Measurements from ENCODE around the gene PTGES3.
A peak's percentile ranks its signal among the peaks of the same experiment; 100 is the strongest.
"Not testable (repeated sequence)": the region's sequence is repeated elsewhere in the genome, so short reads cannot be mapped to it uniquely, and the experiment has no call there.

Gene PTGES3

GRCh38 chr12:56684745-56685359 is 3.2 kb downstream of the PTGES3 start:
- no peaks in the 10 kb centered on the region for H3K27me3 Mint-ChIP-seq
- H3K4me3 Mint-ChIP-seq, result peak overlapping the region; percentile 100
- H3K9me3 Mint-ChIP-seq, result no peaks in the 10 kb centered on the region
- H3K36me3 Mint-ChIP-seq (ENCODE audit: low read depth), result peaks cover 56% of the 10 kb centered on the region
- peak overlapping the region; percentile 87 for H3K27ac Mint-ChIP-seq
- peaks cover 60% of the 10 kb centered on the region for H3K4me1 Mint-ChIP-seq (ENCODE audit: low read depth)

GRCh38 chr12:56682323-56682722 is 5.8 kb downstream of the PTGES3 start:
- Mint-ChIP-seq H3K4me1 (ENCODE audit: low read depth) (peaks cover 74% of the 10 kb centered on the region), H3K36me3 (ENCODE audit: low read depth) (peaks cover 72% of the 10 kb centered on the region), H3K9me3 (no peaks in the 10 kb centered on the region)

GRCh38 chr12:56679883-56680575 is 8.1 kb downstream of the PTGES3 start:
- Mint-ChIP-seq H3K9me3 (no peaks in the 10 kb centered on the region), H3K4me3 (peak overlapping the region; percentile 25), H3K36me3 (ENCODE audit: low read depth) (peaks cover 68% of the 10 kb centered on the region), H3K27ac (peak overlapping the region; percentile 78), H3K4me1 (ENCODE audit: low read depth) (peaks cover 81% of the 10 kb centered on the region), H3K27me3 (no peaks in the 10 kb centered on the region)

More at GRCh38 chr12:56682323-56682722, 5.8 kb downstream of the PTGES3 start:
- Mint-ChIP-seq H3K27me3 (no peaks in the 10 kb centered on the region), H3K27ac (peak overlapping the region; percentile 85), H3K4me3 (peak overlapping the region; percentile 100)

GRCh38 chr12:56678852-56679251 is 9.2 kb downstream of the PTGES3 start:
- Mint-ChIP-seq H3K4me1 (ENCODE audit: low read depth) (peaks cover 75% of the 10 kb centered on the region), H3K4me3 (peak overlapping the region; percentile 13), H3K27me3 (no peaks in the 10 kb centered on the region), H3K9me3 (no peaks in the 10 kb centered on the region), H3K36me3 (ENCODE audit: low read depth) (peaks cover 61% of the 10 kb centered on the region), H3K27ac (peak overlapping the region; percentile 78)

GRCh38 chr12:56677680-56678079 is 10.4 kb downstream of the PTGES3 start:
- no peaks in the 10 kb centered on the region for H3K27me3 Mint-ChIP-seq
- peak overlapping the region; percentile 57 for H3K27ac Mint-ChIP-seq
- H3K9me3 Mint-ChIP-seq, result no peaks in the 10 kb centered on the region
- peak overlapping the region; percentile 4 for H3K4me3 Mint-ChIP-seq
- H3K4me1 Mint-ChIP-seq (ENCODE audit: low read depth), result peaks cover 75% of the 10 kb centered on the region
- H3K36me3 Mint-ChIP-seq (ENCODE audit: low read depth), result peaks cover 66% of the 10 kb centered on the region

GRCh38 chr12:56676851-56677580 is 11.1 kb downstream of the PTGES3 start:
- H3K27me3 Mint-ChIP-seq, result no peaks in the 10 kb centered on the region
- H3K9me3 Mint-ChIP-seq, result no peaks in the 10 kb centered on the region
- peaks cover 75% of the 10 kb centered on the region for H3K4me1 Mint-ChIP-seq (ENCODE audit: low read depth)
- peak overlapping the region; percentile 66 for H3K27ac Mint-ChIP-seq
- H3K4me3 Mint-ChIP-seq, result no peak overlapping the region
- peaks cover 67% of the 10 kb centered on the region for H3K36me3 Mint-ChIP-seq (ENCODE audit: low read depth)

- Mint-ChIP-seq H3K9me3 (no peaks in the 10 kb centered on the region), H3K27me3 (no peaks in the 10 kb centered on the region), H3K4me1 (ENCODE audit: low read depth) (peaks cover 73% of the 10 kb centered on the region), H3K36me3 (ENCODE audit: low read depth) (peaks cover 71% of the 10 kb centered on the region), H3K4me3 (no peak overlapping the region), H3K27ac (no peak overlapping the region)
These were observed 16.5 kb downstream of the PTGES3 start for GRCh38 chr12:56671608-56672007.

GRCh38 chr12:56670836-56671235 is 17.2 kb downstream of the PTGES3 start:
- H3K4me3 Mint-ChIP-seq, result no peak overlapping the region
- H3K27me3 Mint-ChIP-seq, result no peaks in the 10 kb centered on the region
- H3K9me3 Mint-ChIP-seq, result no peaks in the 10 kb centered on the region
- H3K36me3 Mint-ChIP-seq (ENCODE audit: low read depth), result peaks cover 73% of the 10 kb centered on the region
- H3K27ac Mint-ChIP-seq, result peak overlapping the region; percentile 12
- peaks cover 71% of the 10 kb centered on the region for H3K4me1 Mint-ChIP-seq (ENCODE audit: low read depth)

GRCh38 chr12:56668197-56668457 is 20.0 kb downstream of the PTGES3 start:
- Mint-ChIP-seq H3K36me3 (ENCODE audit: low read depth) (peaks cover 81% of the 10 kb centered on the region), H3K27me3 (no peaks in the 10 kb centered on the region), H3K4me3 (no peak overlapping the region), H3K4me1 (ENCODE audit: low read depth) (peaks cover 55% of the 10 kb centered on the region), H3K9me3 (no peaks in the 10 kb centered on the region), H3K27ac (peak overlapping the region; percentile 76)

- Mint-ChIP-seq H3K4me3 (no peak overlapping the region), H3K4me1 (ENCODE audit: low read depth) (peaks cover 29% of the 10 kb centered on the region), H3K27ac (no peak overlapping the region), H3K36me3 (ENCODE audit: low read depth) (peaks cover 33% of the 10 kb centered on the region), H3K27me3 (no peaks in the 10 kb centered on the region), H3K9me3 (no peaks in the 10 kb centered on the region)
These were observed 26.0 kb downstream of the PTGES3 start for GRCh38 chr12:56661979-56662638.

GRCh38 chr12:56661560-56661959 is 26.5 kb downstream of the PTGES3 start:
- H3K4me1 Mint-ChIP-seq (ENCODE audit: low read depth), result peaks cover 29% of the 10 kb centered on the region
- peaks cover 32% of the 10 kb centered on the region for H3K36me3 Mint-ChIP-seq (ENCODE audit: low read depth)
- no peaks in the 10 kb centered on the region for H3K9me3 Mint-ChIP-seq
- H3K27me3 Mint-ChIP-seq, result no peaks in the 10 kb centered on the region
- no peak overlapping the region for H3K4me3 Mint-ChIP-seq
- H3K27ac Mint-ChIP-seq, result no peak overlapping the region

GRCh38 chr12:56658921-56659320 is 29.2 kb downstream of the PTGES3 start:
- Mint-ChIP-seq H3K4me3 (no peak overlapping the region), H3K27ac (no peak overlapping the region), H3K27me3 (no peaks in the 10 kb centered on the region), H3K4me1 (ENCODE audit: low read depth) (peaks cover 27% of the 10 kb centered on the region), H3K36me3 (ENCODE audit: low read depth) (peaks cover 14% of the 10 kb centered on the region), H3K9me3 (peaks cover under 1% of the 10 kb centered on the region)

- Mint-ChIP-seq H3K36me3 (ENCODE audit: low read depth) (peaks cover 13% of the 10 kb centered on the region), H3K27me3 (no peaks in the 10 kb centered on the region), H3K4me3 (no peak overlapping the region), H3K27ac (peak overlapping the region; percentile 84), H3K9me3 (peaks cover 13% of the 10 kb centered on the region), H3K4me1 (ENCODE audit: low read depth) (peaks cover 28% of the 10 kb centered on the region)
These were observed 30.4 kb downstream of the PTGES3 start for GRCh38 chr12:56657416-56658379.

GRCh38 chr12:56653781-56654180 is 34.3 kb downstream of the PTGES3 start:
- not testable (repeated sequence) for H3K27me3 Mint-ChIP-seq, H3K4me3 Mint-ChIP-seq, H3K27ac Mint-ChIP-seq
- Mint-ChIP-seq H3K4me1 (ENCODE audit: low read depth) (peaks cover 19% of the 10 kb centered on the region), H3K9me3 (peaks cover 14% of the 10 kb centered on the region), H3K36me3 (ENCODE audit: low read depth) (peaks cover 16% of the 10 kb centered on the region)
